ENCODE data around the gene STX4. TPM values are rescaled to one million over a fixed set of nuclear protein-coding genes. Genes with fewer than 3 reads are reported as not detected.
"Not testable (repeated sequence)": the region's sequence is repeated elsewhere in the genome, so short reads cannot be mapped to it uniquely, and the experiment has no call there.

Gene STX4
- total RNA-seq, 1 donor from 2014 or later: 55.0 TPM

DNA sequence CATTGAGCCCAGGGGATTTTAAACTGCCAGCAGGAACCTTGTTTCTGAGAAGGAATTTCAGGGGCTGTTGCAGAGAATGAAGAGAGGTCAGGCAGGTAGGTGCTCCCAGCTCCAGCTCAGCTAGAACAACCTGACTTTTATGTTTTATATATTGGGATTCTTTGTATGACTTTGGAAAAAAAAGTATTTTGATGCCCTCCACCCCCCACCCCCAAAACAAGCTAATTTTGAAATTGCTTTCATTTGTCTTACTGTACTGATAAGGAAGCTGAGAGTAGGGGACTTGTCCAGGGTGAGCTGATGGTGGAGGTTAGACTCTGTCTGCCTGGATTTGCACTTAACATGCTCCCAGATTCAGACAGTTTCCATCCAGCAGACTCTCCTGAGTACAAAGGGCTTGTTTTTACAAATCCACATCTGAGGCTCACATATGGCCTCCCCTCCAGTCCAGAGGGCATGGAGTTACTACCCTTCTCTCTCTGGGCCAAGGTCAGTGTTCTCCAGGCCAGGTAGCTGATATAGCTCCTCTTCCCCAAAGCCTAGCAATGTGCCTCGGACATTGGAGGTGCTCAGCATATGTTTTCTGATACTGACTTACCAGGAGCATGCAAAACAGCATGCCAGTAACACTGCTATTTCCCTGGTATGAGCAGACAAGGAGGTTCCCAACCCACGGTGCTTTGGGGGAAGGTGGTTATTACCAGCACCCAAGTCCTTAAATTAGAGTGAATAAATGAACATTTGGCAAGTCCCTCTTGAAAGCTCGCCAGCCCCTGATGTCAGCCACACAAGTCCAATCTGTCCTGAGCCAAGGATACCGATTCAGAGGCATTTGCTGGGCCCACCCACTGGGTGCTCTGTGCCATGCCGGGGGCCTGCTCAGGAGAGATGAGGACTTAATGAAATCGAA is 34.3 kb upstream of the STX4 start:
- no peak for DNase-seq (ENCODE audit: low spot score)

DNA sequence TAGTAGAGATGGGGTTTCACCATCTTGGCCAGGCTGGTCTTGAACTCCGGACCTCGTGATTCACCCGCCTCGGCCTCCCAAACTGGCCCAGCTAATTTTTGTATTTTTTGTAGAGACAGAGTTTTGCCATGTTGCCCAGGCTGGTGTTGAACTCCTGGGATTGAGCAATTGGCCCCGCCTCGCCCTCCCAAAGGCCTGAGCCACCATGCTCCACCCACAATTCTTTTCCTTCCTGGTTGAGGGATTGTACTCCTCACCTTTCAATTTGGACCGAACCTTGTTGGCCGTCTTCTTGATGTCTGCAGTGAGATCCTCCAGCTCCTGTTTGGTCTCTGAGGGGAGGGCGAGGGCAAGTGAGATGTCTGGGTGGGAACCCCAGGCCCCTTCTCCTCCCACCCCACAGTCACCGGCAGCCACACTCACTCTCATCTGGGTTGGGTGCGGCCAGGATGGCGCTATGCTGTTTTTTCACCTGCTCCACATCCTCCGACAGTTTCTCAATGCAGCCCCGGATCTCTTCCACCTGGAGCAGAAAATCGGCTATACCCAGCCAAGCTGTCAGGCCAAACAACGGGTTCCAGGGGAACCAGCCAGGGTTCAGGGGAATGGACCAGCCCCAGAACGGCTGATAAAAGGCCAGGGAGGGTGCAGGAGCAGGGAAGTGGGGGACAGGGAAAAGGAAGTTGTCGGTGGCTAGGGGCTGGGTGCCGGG is 32.5 kb upstream of the STX4 start:
- DNase-seq (ENCODE audit: low spot score): no peak

DNA sequence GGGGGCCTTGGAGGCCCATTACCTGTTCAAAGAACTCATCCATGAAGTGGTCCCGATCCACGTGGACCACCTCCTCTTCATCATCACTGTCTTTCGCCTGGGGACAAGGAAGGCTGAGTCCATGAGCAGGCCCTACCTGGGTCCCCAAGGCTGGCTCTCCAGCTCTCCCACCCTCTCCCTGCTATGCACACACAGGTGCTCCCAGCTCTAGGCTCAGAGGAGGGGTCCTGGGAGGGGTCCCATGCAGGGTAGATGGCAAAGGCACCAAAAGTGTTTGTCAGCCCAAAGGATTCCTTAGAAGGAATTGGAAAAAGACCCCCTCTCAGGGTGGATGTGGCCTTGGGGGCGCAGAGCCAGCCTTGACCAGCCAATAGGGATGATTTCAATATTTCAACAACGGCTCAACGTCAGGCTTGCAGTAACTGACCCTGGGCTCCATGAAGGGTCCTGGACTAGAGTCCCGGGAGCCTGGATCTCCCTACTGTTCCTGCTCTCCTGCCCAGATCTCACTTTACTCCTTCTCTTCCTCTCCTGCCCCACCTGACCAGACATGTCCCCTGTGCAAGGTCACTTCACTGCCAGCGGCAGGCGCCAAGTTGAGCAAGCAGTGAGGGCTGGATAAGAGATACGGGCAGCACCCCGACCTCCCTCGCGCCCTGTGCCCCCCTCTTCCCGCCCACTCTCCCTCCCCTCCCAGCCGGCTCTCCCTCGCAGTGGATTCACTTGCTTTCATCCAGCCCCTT is 31.7 kb upstream of the STX4 start:
- DNase-seq (ENCODE audit: low spot score): no peak

DNA sequence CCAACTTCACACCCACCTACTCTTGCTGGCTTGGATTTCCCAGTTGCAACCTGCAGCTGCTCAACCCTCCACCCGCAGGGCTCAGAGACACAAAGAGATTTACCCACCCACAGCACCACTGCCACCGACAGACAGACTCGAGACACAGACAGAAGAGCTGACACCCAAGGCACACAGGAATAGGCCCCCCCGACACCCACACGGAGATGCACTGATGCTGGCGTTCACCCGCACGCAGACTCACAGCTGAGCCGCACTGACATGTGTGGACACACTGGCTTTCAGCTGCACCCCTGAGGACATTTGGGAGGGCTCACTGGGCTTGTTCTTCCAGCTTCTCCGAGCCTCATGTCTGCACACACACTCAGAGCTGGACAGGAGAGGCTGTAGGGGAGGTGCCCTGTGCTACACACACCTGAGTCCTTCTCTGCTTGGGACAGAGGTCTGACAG is 31.1 kb upstream of the STX4 start:
- DNase-seq (ENCODE audit: low spot score): no peak

DNA sequence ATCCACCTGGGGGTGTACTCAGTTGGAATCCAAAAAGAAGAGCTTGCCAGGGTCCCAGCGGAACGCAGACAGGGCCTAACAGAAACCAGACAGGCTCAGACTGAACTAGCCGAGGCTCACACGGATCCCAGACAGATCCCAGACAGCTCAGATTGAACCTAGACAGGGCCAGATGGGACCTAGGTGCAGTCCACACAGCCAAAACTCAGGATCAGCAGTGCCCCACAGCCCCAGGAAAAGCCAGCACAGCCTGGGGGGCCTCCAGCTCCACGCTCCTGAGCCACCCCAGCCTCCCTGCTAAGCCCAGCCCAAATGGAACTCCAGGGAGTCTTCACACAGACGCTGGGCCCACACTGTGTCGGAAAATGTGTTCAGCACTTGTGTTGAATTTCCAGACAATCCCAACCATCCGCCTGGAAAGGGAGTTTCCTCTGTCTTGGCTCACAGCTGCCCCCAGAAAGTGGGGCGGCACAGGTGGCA is 30.5 kb upstream of the STX4 start:
- DNase-seq (ENCODE audit: low spot score): no peak

DNA sequence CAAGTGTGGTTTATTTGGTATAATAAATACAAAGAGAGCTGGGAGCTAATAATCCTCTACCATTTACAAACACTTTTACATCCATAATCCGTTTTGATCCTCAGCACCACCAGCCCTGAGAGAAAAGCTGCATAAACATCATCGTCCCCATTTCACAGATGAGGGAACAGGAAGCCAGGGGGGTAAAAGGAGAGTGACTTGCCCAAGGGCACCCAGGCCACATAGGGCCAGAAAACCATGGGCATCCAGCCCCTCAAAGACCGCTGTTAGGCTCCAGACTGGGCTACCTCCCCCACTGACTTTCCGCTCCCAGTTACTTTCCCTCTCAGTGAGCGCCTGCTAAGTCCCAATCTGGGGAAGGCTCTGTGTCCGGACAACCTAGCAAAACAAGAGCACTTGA is 29.6 kb upstream of the STX4 start:
- no peak for DNase-seq (ENCODE audit: low spot score)

DNA sequence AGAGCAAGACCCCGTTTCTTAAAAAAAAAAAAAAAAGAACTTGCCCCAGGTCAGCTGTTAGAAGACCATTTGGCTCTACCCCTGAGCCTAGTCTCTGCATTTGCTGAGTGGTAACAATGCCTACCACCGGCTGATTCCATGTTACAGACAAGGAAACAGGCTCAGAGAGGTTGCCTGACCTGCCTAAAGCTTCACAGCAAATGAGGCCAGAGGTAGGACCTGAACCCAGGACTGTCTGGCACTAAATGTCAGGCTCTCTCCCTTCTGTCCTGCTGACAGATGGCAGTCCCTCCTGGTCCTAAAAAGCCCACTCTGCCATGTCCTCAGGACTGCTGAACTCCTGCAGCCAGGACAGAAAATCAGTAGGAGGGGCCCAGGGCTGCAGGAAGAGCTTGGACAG is 28.7 kb upstream of the STX4 start:
- DNase-seq (ENCODE audit: low spot score): no peak

DNA sequence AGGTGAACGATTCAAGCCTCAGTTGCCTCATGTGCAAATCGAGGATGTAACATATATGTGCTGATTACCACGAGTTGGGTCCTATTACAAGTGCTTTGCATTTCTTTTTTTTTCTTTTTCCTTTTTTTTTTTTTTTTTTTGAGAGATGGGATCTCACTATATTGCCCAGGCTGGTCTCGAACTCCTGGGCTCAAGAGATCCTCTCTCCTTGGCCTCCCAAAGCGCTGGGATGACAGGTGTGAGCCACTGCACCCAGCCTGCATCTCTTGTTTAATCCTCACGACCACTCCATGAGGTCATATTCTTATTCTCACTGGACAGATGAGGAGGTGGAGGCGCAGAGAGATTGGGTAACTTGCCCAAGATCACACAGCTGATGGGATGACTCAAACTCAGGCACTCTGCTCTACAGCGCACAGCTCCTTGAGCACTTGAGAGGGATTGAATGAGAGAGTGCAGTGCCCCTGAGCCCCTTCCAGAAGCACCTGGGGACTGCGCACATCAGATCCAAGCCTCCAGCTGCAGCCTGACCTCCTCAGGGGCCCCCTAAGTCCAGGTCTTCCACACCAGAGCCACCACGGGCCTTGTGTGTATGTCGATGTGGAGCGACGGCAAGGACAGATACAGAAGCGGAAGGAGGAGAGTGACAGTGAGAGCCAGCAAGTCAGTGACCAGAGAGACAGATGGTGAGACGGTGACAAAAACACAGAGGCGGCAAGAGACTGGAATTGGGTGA is 27.8 kb upstream of the STX4 start:
- DNase-seq (ENCODE audit: low spot score): no peak

DNA sequence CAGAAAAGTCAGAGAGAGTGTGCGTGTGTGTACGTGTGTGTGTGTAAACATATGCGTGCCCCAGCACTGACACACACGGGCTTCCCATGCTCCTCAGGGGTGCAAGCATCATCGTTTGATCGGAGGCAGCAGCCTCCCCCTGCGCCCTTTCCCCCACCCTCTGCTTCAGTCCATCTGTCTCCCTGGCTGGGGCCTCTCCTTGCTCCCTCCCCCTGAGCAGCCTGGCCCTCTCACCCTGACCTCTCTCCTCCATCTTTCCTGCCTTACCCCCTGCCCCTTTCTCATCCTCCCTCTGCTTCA is 27.3 kb upstream of the STX4 start:
- DNase-seq (ENCODE audit: low spot score): no peak

DNA sequence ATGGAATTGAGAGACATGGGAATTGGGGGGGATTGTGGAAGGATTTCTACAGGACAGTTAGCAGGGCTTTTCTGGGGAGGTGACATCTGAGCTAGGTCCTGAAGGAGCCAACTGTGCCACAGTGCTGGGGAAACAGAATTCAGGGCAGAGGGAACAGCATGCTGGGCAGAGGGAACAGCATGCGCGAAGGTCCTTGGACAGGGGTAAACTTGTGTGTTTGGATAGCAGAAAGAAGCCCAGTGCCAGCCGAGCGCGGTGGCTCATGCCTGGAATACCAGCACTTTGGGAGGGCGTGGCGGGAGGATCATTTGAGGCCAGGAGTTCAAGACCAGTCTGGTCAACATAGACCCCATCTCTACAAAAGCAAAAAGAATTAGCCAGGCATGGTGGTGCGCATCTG is 26.8 kb upstream of the STX4 start:
- DNase-seq (ENCODE audit: low spot score): no peak

DNA sequence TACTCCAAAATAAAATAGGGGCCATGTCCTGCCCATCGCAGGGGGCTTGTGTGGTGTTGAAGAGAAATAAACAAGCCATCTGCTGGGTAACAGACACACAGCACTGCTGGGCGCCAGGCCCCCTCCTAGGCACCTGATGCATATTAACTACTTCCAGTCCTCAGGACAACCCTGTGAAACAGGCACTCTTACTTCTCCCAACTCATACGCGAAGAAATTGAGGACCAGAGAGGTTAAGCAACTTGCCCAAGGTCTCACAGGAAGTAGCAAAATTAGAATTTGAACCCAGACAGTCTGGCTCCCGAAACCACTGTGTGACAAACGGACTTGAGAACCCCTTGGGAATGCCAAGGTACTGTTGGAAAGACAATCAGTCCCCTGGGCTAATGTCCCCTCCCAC is 25.7 kb upstream of the STX4 start:
- DNase-seq (ENCODE audit: low spot score): no peak

DNA sequence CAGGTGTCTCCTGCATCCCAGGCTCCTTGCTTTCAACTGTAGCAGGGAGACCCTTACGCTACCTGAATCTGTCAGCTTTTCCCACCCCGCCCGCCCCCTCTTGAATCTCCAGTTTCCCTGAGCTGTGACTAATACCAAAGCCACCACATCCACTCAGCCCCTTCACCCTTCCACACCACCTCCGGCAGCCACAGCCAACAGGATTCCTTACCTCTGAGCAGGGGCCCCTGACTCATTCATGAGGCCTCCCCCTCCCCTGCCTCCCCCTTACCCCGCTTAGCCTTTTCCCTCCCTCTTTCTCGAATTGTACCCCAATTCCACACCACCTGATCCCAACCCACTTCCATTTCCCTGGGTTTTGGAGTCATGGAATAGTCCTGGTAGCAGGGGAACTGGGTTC is 25.2 kb upstream of the STX4 start:
- no peak for DNase-seq (ENCODE audit: low spot score)

DNA sequence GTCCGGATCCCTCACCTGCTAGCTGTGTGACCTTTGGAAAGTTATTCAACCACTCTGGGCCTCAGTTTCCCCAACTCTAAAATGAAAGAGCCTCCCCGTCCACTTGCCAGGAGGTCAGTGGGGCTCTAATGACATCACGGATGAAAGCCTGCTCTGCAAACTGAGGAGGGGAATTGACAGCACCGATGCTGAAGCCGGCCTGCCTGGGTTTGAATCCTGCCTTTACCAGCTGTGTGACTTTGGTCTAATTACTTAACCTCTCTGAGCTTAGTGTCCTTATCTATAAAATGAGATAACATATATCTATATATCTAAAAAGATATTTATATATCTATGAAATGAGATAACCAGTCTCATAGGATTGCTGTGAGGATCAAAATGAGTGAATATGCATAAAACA is 24.8 kb upstream of the STX4 start:
- no peak for DNase-seq (ENCODE audit: low spot score)

DNA sequence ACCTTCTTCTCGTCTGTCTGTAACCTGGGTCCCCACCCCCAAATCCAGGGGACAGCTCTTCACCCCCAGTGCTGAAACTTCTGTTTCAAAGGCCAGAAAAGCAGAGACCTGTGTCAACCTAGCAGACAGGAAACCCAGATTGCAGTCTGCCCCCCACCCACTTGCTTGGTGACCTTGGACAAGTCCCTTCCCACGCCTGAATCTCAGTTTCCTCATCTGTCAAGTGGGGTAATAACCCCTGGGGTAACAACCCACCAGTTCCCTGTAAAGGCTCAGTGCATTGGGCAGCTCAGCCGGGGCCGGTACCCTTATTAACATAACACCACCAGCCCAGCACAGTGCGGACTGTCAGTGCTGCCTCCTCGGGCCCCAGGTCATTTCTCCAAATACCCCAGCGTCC is 24.2 kb upstream of the STX4 start:
- DNase-seq (ENCODE audit: low spot score): no peak

DNA sequence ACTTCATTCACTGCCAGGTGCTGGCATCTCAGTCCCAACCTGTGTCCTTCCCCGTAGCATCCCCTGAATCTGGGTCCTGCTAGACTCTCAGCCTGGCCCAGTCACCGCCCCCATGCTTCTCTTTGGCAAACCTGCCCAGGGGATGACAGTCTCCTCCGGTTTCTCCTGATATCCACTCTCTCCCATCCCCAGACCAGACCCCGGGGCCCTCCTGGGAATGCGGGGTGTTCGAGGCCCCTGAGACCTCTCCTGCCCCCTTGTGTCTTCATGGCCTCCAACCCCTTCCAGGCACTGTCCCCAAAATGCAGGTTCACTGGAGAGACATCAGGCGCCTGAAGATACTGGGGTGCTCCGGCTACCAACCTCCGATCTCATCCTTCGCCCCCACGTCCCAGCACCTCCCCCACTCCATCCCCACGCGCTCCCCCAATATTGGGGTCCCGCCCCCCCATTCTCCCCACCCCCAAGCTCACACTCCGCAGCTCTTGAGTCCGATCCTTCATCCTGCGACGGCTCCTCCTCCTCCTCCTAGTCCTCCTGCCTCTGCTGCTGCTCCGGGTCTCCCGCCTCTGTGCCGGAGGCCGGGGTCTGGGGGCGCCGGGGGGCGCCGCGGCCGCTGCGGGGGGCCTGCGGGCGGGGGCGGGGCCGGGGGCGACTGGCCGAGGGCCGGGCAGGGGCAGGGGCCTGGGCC is 23.3 kb upstream of the STX4 start:
- DNase-seq (ENCODE audit: low spot score): no peak

DNA sequence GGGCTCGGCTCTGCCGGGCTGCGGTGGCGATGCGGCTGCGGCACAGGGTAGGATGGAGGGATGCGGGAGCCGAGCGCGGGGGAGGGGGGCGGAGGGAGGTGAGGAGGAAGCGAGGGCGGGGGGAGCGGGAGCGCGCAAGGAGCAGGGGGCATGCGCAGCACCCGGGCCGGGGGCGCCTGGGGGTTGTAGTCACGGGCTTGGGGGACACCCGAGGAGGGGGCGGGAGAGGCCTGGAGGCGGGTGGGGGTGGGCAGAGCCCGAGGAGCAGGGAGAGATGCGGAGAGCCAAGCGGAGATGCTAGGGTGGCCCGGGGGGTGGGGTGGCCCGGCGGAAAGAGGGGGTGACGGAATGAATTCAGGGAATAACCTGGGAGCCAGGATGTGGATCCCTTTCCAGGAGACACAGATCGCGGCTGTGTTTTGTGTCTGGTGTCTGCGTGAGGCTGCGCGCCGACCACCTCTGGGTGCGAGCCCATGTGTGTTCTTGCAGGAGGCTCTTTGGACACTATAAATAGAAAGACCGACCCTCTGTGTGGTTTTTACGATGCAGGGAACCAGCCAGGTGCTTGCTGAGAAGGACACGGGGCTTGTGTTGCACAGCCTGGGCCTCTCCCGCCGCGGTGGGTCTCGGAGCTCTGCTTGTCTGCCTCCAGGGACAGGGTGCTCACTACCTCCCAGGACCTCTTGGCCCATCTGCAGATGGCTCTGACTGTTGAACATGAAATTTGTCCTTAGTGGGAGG is 22.6 kb upstream of the STX4 start, which contains the start of gene STX1B:
Gene STX1B (minus strand): TSS at position 54 of the 741 bp plus-strand sequence. CDS start 242 bp downstream, outside the sequence.
- no peak for DNase-seq (ENCODE audit: low spot score)

DNA sequence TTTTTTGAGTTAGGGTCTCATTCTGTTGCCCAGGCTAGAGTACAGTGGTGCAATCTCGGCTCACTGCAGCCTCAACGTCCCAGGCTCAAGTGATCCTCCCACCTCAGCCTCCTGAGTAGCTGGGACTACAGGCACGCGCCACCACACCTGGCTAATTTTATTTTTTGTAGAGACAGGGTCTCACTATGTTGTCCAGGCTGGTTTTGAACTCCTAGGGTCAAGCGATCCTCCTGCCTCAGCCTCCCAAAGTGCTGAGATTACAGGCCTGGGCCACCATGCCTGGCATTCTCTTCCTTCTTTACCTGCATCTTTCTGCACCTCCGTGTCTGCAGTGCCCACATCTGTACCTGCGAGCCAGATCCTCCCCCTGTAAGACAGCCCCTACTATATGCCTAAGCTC is 21.5 kb upstream of the STX4 start:
- not testable (repeated sequence) for DNase-seq (ENCODE audit: low spot score)

DNA sequence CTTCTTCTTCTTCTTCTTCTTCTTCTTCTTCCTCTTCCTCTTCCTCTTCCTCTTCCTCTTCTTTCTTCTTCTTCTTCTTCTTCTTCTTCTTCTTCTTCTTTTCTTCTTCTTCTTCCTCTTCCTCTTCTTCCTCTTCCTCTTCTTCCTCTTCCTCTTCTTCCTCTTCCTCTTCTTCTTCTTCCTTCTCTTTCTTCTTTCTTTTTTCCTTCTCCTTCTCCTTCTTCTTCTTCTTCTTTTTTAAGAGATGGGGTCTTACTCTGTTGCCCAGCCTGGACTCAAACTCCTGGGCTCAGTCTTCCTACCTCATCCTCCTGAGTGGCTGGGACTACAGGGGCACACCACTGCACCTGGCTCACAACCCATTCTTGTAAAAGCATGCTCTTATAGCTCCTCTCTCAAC is 20.1 kb upstream of the STX4 start:
- DNase-seq (ENCODE audit: low spot score): not testable (repeated sequence)

DNA sequence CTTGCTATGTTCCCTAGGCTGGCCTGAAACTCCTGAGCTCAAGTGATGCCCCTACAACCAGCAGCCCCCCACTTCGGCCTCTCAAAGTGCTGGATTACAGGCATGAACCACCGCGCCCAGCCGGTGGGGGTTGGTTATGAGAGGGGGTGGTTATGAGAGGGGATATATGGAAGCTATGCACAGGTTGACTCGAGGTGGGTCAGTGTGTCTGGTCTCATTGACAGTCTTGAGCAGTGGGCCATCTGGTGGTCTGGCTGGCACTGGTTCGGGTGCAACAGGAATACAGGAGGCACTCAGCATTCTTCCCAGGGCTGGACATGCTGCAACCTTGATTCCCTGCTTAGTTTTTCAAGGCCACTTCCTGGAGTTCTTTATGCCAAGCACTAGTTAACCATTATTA is 17.3 kb upstream of the STX4 start:
- no peak for DNase-seq (ENCODE audit: low spot score)

DNA sequence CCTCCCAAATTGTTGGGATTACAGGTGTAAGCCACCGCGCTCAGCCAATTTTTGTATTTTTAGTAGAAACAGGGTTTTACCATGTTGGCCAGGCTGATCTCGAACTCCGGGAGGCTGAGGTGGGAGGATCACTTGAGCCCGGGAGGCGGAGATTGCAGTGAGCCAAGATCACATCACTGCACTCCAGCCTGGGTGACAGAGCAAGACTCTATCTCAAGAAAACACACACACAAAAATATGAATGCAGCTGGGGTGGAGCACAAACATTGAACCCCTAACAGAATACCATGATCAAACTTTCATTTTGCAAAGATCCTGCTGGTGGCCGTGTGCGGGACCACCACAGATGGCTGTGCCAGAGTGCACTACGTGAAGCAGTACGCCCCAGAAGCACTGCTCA is 15.6 kb upstream of the STX4 start:
- not testable (repeated sequence) for DNase-seq (ENCODE audit: low spot score)
